ENCODE measurements around the gene BUD23. TPM values are rescaled to one million over a fixed set of nuclear protein-coding genes. Genes with fewer than 3 reads are reported as not detected.

Gene BUD23
- polyA plus RNA-seq, 1 experiment = 48.6 TPM

- TF ChIP-seq CTCF (IDR thresholded peaks at IDR 0.05; ENCODE audit: low read depth, low read length) = no peak
- H3K9me3 ChIP-seq (ENCODE audit: control insufficient read depth, insufficient read depth, low read length) = peaks cover 12% of the 10 kb centered on the region; the same call in 1 of the 2 replicates
- CTCF ChIA-PET = no interaction called here
- no peak overlapping the region for H3K4me3 ChIP-seq (ENCODE audit: low read depth, low read length)
- no peak overlapping the region for H3K27ac ChIP-seq (ENCODE audit: low read depth, low read length)
- POLR2A ChIA-PET = interaction anchor here (0.7 kb wide), 1 partner anchor 25 kb away, joined by 7 read pairs; no protein-coding TSS in a partner anchor
- H3K27me3 ChIP-seq (ENCODE audit: control insufficient read depth, insufficient read depth, low read length) = peaks cover 32% of the 10 kb centered on the region
- DNase-seq (ENCODE audit: low read depth, low spot score) = no peak
Measured at GRCh38 chr7:73642834-73643233, 40.6 kb upstream of the BUD23 start.

DNA sequence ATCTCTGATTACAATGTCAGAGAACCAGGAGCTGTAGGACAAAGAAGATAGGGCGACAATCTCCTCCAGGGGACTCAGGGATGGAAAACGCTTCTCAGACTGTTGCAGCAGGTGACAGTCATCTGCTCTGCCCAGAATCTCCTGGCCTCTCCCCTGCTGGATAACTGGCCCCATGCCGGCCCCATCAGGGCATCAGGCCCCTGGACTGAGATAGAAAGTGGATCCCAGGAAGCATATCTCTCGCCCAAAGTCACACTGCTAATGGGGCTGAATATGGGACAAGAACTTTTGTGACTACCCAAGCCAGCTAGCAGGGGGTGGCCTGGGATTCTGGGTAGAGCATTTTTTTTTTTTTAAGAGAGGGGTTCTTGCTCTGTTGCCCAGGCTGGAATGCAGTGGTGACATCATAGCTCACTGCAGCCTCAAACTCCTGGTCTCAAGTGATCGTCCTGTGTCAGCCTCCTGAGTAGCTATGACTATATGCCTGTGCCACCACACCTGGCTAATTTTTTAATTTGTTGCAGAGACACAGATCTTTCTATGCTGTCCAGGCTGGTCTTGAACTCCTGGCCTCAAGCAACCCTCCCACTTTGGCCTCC lies 38.6 kb upstream of the BUD23 start:
- ChIA-PET CTCF (interaction anchor here (0.8 to 1.3 kb wide), 2 partner anchors 16 to 81 kb away, joined by 3 to 4 read pairs; no protein-coding TSS in a partner anchor), POLR2A (no interaction called here)
- no peak overlapping the region for H3K27ac ChIP-seq (ENCODE audit: low read depth, low read length)
- H3K4me3 ChIP-seq (ENCODE audit: low read depth, low read length) = no peak overlapping the region
- TF ChIP-seq CTCF (IDR thresholded peaks at IDR 0.05; ENCODE audit: low read depth, low read length) = no peak
- H3K27me3 ChIP-seq (ENCODE audit: control insufficient read depth, insufficient read depth, low read length) = peaks cover 50% of the 10 kb centered on the region
- DNase-seq (ENCODE audit: low read depth, low spot score) = no peak
- H3K9me3 ChIP-seq (ENCODE audit: control insufficient read depth, insufficient read depth, low read length) = peaks cover 12% of the 10 kb centered on the region; the same call in 1 of the 2 replicates

DNA sequence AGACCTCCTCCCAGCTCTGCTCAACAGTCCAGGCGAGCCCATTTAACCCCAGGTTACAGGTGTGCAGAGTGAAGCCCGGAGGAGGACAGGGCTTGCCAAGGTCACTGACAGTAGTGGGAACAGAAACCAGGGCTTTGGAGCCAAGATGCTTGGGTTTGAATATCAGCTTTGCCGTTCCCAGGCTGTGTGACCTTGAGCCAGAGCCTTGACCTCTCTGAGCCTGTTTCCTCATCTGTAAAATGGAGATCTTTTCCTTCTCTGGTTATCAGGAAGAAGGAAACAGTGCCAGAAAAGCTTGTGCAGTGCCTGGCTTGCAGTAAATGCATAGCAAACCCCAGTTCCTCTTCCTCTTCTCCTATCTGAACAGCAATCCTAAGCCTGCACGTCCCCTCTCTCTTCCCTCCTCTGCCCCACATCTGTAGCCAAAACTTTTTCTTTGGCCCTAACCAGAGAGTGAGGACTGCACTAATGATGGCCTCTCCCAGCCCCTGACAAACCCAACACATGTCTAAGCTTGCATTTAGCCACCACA lies 37.7 kb upstream of the BUD23 start:
- Histone ChIP-seq H3K4me3 (ENCODE audit: low read depth, low read length) (no peak overlapping the region), H3K27ac (ENCODE audit: low read depth, low read length) (no peak overlapping the region), H3K9me3 (ENCODE audit: control insufficient read depth, insufficient read depth, low read length) (peaks cover 11% of the 10 kb centered on the region; the same call in 1 of the 2 replicates), H3K27me3 (ENCODE audit: control insufficient read depth, insufficient read depth, low read length) (peaks cover 58% of the 10 kb centered on the region)
- no peak for DNase-seq (ENCODE audit: low read depth, low spot score)
- POLR2A ChIA-PET = no interaction called here
- TF ChIP-seq CTCF (IDR thresholded peaks at IDR 0.05; ENCODE audit: low read depth, low read length) = no peak
- CTCF ChIA-PET = interaction anchor here (0.8 kb wide), 1 partner anchor 17 kb away, joined by 3 read pairs; no protein-coding TSS in a partner anchor

DNA sequence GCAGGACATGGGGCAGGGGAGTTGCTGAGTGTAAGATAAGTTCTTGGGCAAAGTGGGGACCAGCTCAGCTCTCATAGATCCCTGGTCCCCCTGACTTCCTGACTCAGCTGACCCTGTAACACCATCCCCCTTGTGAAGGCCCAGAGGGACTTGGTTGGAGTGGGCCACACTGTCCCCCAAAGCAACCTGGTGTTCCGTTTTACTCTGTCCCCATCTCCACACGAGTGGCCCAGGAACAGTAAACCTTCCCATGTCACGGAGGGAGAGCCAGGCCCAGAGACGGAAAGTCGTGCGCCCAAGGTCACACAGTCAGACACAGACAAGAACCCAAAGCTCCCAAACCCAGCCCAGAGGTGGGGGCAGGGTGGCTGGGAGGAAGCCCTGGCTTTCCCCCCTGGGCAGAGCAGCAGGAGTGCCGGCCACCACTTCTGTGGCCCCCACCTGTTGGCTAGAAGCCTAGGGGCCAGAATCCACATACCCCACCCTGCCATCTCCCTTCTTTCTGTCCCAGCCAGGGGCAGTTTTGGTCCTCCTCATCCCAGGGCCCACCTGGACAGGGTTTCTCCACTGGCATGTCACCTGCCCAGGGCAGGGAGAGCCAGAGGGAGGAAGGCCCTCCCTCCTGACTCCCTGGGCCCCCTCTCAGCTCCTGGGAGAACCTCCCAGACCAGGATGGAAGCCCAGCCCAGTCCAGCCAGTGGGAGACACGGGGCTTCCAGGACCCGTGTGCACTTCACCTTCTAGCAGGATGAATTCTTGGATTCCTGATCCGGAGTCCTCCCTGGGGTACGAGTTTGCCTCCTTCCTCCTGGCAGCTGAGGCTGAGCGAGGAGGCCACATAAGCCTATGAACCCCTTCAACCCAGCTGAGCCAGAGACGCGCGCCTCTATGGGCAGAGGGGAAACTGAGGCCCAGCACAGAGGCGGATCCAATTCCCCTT lies 36.3 kb upstream of the BUD23 start:
- no peak for TF ChIP-seq CTCF (IDR thresholded peaks at IDR 0.05; ENCODE audit: low read depth, low read length)
- no peak for DNase-seq (ENCODE audit: low read depth, low spot score)
- ChIA-PET POLR2A (no interaction called here), CTCF (interaction anchor here (0.6 to 1.3 kb wide), 2 partner anchors 15 to 33 kb away, joined by 3 read pairs; no protein-coding TSS in a partner anchor)
- Histone ChIP-seq H3K27me3 (ENCODE audit: control insufficient read depth, insufficient read depth, low read length) (peaks cover 56% of the 10 kb centered on the region), H3K27ac (ENCODE audit: low read depth, low read length) (no peak overlapping the region), H3K4me3 (ENCODE audit: low read depth, low read length) (no peak overlapping the region), H3K9me3 (ENCODE audit: control insufficient read depth, insufficient read depth, low read length) (no peaks in the 10 kb centered on the region)

All from AG04450 (cell line).